ENCODE results near the gene PHF2.

PHF2 gene

GRCh38 chr9:93634311-93635185, 58.2 kb downstream of the PHF2 start:
- DNase-seq: no peak

- DNase-seq: no peak
Observed at GRCh38 chr9:93635186-93636107, 59.1 kb downstream of the PHF2 start.

- DNase-seq: no peak
Observed at GRCh38 chr9:93636172-93636661, 59.8 kb downstream of the PHF2 start.

- DNase-seq: no peak
Observed at GRCh38 chr9:93636667-93637066, 60.3 kb downstream of the PHF2 start.

GRCh38 chr9:93637886-93638285, 61.5 kb downstream of the PHF2 start:
- no peak for DNase-seq

GRCh38 chr9:93640027-93640426, 63.6 kb downstream of the PHF2 start:
- DNase-seq: no peak

- no peak for DNase-seq
Observed at GRCh38 chr9:93642961-93643360, 66.6 kb downstream of the PHF2 start.

- DNase-seq: no peak
Observed at GRCh38 chr9:93644397-93645088, 68.2 kb downstream of the PHF2 start.

- no peak for DNase-seq
Observed at GRCh38 chr9:93645149-93645889, 68.9 kb downstream of the PHF2 start.

- DNase-seq: no peak
Observed at GRCh38 chr9:93645921-93646639, 69.7 kb downstream of the PHF2 start.

GRCh38 chr9:93646640-93647178, 70.3 kb downstream of the PHF2 start:
- DNase-seq: no peak

GRCh38 chr9:93648181-93648580, 71.8 kb downstream of the PHF2 start:
- no peak for DNase-seq

- no peak for DNase-seq
Observed at GRCh38 chr9:93648836-93649235, 72.5 kb downstream of the PHF2 start.

- DNase-seq: no peak
Observed at GRCh38 chr9:93649610-93650261, 73.4 kb downstream of the PHF2 start.

GRCh38 chr9:93650448-93650847, 74.1 kb downstream of the PHF2 start:
- DNase-seq: no peak

GRCh38 chr9:93651521-93651950, 75.2 kb downstream of the PHF2 start:
- DNase-seq: no peak

GRCh38 chr9:93652604-93653592, 76.5 kb downstream of the PHF2 start:
- no peak for DNase-seq

GRCh38 chr9:93653760-93654159, 77.4 kb downstream of the PHF2 start:
- no peak for DNase-seq

- no peak for DNase-seq
Observed at GRCh38 chr9:93654351-93654961, 78.1 kb downstream of the PHF2 start.

All from DMS 273 treated with DMSO at 0.1 percent for 48 hours (cell line).